NCI-H2227 treated with DMSO at 0.1 percent for 48 hours (cell line): ENCODE results near the gene HDLBP.
"Not testable (repeated sequence)": the region's sequence is repeated elsewhere in the genome, so short reads cannot be mapped to it uniquely, and the experiment has no call there.

Experiments
- DNase-seq: peaks from one replicate; lab custom pipeline; 2025; lab: John Stamatoyannopoulos, UW

The HDLBP gene

DNA sequence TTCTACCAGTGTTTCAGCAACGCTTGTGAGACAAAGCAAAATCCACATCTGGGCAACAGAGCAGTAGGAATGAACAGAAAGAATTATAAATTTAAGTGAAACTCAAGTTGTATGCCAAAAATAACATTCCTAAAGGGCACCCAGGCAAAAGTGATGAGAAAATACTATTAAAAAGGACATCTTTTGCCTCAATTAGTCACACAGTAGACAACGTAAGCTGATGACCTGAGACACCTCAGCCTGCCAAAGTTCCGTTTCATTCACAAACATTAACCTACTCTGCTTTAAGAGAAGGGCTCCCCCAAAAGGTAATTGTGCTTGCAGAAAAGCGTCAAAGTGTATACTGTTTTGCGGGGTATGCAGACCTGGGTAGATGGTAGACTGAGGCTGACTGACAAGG, 7.2 kb downstream of the HDLBP start:
- no peak for DNase-seq

DNA sequence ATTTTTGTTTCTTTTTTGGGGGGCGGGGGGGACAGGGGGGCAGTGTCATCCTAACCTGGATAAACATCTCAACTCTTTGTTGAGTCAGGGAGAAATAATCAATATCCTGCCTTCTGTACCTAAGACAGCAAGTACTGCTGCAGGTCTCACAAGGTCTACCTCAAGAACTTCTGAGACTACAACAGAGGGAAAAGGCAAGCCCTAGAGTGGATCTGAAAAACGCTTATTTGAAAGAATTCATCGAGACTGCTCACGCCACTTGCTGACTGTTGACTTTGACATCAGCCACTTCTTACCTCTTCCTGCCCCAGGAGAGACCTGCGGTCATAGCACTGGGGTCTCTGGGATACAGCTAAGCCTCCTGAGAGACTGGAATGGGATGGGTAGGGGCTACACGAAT, 8.4 kb downstream of the HDLBP start:
- no peak for DNase-seq

DNA sequence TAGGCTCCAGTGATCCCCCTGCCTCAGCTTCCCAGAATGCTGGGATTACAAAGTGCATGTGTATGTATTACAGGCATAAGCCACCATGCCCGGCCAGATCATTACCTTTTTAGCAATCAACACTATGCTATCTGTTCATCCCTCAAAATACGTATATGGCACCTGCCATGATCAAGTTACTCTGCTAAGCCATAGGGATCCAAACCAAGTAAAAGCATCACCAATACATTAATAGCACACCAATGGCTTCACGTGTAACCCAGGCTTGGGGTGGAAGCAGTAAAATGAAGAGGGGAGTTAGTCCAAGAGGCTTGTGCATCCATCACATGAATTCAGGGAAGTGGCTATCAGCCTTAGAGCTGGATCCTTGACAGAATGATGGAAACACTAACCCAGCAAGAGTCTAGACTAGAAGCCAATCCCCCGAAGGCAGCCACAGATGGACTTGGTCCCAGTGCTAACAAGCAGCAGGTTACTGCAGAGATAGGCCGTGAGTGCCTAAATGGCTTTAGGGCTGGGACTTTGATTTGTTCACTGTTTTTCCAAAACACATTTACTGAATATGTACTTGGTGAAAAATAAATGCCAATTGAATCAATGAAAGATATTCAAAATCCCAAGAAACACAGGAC, 11.3 kb downstream of the HDLBP start:
- no peak for DNase-seq

DNA sequence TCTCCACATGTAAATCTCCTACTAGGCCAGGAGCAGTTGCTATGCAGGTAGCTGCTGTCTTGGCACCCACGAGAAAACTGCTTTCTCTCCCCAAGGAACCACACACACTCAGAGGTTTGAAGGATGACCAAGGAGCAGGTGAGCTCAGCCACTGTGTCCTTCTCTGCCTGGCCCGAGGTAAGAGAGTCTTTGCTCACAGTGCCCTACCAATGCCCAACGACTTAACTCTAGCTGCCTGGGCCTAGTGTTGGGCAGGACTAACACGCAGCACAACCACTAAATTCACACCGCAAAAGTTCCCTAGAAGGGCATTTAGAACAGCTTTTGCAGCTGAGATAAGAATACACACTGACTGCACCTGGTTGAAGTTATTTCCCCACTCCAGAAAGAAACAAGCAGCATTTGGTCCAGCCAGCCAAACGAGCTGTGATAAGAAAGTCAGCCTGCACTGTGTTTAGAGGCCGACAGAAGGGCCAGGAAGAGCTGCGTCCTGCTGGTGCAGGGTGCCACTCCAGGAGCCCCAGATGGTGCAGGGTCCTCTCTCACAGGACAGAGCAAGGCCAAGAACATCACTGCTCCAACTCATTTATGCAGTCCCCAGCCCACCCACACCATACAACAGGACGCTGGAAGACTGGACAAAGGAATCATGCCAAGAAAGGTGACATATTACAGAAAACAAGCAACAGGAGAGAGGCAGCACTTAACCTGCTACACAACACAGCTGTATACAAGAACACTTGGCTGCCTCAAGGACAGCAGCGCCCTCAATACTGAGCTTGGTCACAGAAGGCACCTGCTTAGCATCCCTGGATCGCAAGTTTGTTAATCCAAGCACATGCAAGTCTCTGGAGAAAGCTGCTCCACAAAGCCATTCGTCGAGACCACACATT, 12.5 kb downstream of the HDLBP start:
- DNase-seq: no peak

DNA sequence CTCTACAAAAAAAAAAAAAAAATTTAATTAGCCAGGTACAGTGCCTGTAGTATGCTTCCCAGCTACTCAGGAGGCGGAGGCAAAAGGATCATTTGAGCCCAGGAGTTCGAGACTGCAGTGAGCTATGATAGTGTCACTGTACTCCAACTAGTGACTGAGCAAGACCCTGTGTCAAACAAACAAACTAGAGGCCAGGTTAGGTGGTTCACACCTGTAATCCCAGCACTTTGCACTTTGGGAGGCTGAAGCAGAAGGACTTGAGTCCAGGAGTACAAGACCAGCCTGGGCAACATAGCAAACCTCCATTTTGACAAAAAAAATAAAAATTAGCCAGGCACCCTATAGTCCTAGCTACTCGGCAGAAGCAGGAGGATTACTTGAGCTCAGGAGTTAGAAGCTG, 13.4 kb downstream of the HDLBP start:
- DNase-seq: no peak

DNA sequence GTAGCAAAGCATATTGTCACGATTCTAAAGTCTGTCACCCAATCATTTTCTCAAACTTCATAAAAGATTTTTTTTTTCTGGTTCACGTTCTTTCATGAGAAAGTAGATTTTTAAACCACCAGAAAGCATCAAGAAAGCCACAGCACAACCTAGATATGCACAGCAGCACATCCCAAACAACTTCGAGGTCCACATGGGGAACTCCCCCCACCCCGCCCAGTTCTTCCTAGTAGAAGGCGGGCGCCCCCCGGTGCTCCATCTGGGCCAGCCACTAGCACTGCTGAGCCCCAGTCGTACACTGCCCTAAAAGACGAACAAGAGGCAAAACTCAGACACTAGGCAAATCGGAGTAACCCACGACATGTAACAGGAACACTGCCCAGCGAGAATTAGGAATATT, 15.5 kb downstream of the HDLBP start:
- no peak for DNase-seq

DNA sequence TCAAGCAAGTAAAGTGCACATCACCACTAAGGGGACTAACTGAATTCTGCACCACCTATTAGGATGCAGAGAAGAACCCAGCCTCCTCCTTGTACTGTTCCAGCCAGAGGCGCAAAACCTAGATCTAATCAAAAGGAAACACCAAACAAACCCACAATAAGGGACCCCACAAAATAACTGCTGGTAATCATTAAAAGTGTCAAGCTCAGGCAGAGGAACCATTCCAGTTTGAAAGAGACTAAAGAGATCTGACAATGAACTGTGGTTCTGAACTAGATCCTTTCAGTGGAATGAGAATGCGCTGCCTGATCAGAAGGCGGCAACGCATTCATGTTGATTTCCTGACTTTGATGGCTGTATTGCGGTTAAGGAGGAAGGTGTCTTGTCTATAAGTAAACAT, 16.8 kb downstream of the HDLBP start:
- DNase-seq: no peak

DNA sequence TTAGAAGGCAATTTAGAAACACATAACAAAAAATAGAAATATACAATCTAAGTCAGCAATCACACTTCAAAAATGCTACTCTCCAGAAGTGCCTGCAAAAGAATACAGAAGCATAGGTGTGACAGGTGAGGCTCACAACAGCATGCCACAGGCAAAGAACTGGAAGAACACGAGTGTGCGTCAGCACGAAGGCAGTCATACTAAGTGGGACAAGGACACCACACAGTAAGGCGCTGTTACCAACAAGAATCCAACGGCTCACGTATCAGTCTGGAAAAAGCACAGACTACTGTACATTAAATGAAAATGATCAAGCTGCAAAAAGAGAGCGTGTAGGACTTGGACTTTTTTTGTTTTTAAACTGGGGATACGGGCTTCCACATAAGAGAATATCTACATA, 18.7 kb downstream of the HDLBP start:
- no peak for DNase-seq

DNA sequence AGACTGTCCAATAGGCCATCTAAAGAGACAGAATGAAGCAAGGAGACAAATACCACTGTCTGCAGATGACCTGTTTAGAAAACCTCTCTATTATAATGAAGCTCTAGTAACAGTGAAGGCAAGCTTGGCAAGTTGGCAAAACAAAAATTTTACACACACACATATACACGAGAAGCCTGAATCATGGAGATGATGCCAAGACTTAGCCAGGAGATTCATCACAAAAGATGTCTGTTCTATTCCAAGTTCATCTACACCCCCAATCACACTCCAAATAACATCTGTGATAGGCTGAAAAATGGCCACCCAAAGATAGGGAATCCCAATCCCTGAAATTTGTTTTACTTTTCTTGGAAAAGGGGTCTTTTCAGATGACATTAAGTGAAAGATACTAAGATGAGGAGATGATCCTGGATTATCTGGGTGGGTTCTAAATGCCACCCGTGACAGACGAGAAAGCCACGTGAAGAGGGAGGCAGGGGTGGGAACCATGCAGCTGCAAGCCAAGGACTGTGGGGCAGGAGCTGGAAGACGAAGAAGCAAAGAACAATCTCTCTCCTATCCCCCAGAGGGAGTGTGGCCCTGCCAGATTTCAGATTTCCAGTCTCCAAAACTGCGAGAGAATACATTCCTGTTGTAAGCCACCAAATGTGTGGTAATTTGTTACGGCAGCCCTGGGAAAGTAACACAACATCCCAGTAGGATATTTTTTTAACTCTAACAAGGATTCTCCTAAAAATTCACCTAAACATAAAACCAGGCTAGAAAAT, 20.0 kb downstream of the HDLBP start:
- DNase-seq: no peak

DNA sequence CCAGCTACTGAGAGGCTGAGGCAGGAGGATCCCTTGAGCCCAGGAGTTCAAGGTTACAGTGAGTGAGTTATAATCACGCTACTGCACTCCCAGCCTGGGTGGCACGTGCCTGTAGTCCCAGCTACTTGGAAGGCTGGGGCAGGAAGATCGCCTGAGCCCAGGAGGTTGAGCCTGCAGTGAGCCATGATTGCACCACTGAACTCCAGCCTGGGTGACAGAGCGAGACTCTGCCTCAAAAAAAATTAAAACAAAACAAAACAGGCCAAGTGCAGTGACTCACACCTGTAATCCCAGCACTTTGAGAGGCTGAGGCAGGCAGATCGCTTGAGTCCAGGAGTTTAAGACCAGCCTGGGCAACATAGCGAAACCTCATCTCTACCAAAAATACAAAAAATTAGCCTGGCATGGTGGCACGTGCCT, 22.1 kb downstream of the HDLBP start:
- not testable (repeated sequence) for DNase-seq

DNA sequence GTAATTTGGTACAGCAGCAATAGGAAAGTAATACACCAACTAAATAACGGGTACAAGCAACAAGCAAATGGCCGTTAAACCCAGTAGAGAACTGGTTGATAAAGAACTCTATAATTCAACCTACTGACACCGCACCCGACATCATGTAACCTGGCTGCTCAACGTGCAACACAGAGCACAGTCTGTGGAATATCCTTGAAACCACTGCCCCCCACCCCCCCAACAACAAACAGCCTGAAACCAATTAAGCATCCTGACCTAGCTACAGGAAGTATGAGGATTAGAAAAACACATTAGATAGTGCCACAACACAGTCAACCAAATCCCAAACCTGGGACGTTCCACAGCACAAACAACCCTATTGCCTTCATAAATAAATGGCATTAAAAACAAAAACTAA, 23.5 kb downstream of the HDLBP start:
- no peak for DNase-seq

DNA sequence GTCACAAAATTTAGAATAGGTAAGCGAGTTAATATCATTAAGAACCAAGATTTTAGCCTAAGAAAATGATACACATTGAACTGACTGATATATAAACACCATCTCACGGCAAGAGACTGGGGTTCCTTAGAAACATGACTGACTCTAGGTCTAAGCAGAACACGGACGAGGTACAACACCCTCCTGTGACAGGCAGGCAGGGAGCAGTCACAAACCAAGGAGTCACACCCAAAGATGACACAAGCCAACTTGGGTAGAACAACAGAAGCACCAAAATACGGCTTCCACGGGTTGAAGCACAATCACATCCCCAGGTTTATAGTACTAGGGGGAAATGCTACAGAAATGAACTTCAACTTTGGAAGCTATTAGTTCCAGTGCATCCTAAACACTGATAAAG, 24.3 kb downstream of the HDLBP start:
- no peak for DNase-seq

DNA sequence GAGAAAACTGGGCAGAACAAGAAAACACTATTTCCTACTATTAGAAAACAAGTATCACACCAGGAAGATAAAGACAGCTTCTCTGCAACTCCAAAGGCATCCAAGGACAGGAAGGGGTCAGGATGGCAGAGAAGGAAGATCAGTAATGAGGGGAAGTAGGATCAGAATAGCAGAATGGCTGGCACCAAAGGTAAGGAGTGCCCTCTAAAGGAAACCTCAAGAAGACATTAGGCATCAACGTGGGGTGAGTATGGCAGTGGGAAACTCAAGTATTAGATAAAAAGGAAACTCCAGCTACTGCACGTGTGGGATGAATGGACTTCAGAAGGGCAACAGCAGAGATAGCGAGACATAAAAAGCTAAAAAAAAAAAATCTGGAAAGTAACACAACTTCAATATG, 25.9 kb downstream of the HDLBP start:
- no peak for DNase-seq

DNA sequence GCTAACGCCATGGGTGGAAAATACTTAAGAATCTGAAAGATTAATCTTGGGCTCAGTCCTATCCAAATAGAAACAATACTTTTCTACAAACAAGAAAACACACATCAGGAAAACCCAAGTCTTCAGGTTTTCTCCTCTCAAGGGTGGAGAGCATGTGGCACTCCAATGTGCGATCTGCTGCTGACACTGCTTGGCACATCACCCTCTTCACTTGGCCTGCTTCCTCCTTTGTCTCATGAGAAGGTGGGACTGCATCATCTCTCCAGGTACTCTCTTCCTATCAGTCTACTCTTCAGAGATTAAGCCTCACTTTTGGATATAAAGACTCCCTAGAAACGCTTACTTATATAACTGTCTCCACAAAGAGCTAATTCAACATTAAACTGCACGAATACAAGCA, 26.4 kb downstream of the HDLBP start:
- DNase-seq: no peak

DNA sequence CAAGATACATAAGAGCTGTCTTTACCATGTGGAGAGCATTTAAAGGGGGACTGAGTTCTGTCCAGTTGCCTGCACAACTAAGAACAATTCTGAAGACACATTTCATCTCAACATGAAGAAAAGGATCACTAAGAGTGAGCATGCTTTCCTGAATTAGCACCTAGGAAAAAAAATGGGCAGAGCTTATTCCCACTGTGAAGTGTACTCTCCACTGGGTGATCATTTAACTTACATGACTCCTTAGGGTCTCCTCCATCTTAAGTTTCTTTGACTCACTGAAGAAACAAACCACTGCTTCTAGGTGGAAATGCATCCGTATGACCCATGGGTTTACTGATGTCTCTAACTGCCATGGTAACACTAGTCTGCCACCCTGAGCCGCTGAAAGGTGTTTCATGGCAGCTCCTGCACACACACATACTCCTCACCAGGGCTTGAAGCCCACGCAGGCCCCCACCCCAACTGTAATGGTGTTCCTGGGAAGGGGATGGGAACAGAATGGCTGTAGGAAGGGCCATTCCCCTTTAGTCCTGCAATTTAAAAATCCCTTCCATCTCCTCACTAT, 27.1 kb downstream of the HDLBP start:
- no peak for DNase-seq

DNA sequence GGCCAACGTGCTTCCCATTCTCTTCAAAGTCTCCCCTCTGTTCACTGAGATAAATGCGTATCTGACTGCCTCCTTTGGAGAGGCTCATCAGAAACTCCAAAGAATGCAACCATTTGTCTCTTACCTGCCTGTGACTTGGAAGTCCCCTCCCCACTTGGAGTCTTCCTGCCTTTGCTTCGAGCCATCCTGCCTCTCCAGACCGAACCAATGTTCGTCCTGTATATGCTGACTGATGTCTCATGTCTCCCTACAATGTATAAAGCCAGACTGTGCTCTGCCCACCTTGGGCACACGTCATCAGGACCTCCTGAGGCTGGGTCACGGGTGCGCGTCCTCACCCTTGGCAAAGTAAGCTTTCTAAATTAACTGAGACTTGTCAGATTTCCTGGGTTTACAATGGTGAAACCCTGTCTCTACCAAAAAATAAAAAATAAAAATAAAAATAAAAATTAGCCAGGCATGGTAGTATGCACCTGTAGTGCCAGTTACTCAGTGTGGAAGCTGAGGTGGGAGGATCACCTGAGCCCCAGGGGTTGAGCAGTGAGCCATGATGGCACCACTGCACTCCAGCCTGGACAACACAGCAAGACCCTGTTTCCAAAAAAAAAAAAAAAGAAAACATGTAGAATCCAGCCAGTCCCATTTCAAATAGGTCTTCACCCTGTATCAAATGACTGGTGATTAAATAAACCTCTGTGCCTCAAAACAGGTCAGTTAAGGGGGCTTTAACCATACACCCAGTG, 29.0 kb downstream of the HDLBP start:
- no peak for DNase-seq

DNA sequence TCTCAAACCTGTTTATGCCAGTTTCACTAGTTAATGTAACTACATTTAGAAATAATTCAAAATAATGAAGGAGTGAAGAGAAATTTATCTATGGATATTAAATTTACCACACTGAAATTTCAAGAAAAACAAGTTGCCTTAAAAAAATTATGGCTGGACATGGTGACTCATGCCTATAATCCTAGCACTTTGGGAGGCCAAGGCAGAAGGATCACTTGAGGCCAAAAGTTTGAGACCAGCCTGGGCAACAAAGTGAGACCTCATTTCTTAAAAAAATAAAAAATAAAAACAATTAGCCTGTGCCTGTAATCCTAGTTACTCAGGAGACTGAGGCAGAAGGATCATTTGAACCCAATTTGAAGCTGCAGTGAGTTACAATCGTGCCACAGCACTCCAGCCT, 29.9 kb downstream of the HDLBP start:
- no peak for DNase-seq

DNA sequence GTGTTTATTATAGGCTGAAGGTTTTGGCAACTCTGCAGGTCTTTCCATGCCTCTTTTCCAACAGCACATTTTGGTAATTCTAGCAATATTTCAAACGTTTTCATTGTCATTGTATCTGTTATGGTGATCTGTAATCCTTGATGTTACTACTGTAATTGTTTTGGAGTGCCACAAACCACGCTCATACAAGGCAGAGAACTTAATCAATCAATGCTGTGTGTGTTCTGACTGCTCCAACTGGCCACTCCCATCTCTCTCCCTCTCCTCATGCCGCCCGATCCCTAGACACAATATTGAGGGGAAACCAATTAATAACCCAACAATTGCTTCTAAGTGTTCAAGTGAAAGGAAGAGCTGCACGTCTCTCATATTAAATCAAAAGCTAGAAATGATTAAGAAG, 32.9 kb downstream of the HDLBP start:
- no peak for DNase-seq

DNA sequence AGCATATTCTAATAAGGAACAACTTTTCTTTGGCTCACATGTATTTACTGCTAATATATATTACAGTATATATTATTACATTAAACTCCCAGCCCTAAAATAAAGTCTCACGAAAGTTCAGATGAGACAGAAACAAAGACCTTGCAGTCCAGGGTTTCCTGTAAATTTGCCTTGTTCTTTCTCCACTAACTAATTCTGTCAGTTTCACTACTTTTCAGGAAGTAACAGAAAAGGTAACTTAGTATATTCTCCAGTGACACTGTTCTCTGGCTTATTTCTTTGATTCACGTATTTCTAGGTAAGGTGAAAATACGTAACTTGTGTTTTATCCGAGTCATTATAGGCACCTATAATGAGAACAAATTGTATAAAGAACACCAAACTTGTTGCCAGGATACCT, 35.2 kb downstream of the HDLBP start:
- DNase-seq: no peak

DNA sequence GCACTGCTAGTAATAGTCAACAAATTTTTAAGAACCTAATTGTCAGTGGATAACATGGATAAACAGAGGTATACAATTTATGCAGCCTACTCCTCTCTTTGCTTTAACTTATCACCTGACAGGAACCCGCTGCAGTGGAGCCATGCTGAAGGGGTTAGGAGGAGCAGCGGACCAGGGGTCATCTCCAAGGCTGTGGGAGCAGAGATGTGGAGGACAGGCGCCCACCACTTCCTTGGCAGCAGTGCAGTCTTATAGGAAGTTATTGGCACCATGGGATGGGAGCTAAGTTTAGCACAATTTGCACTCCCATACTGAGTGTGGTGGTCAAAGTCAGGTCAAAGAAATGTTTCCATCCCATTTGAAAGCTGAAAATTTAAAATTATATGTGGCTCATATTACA, 35.6 kb downstream of the HDLBP start:
- DNase-seq: no peak

DNA sequence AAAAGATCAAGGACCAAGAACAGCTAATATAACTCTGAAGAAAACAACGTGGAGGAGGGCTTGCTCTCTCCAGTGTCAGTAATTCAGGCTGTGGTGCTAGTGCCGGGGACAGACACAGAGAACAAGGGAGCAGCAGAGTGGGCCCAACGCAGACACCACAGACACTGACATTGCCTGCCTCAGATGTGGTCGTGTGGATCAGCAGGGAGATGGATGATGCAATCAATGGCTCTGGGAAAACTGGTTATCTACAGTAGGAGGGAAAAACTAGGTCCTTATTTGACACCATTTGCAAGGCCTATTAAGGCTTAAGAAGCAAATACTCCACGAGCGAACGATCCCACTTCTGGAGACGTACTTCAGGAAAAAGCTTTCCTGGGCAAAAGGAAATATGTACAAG, 36.1 kb downstream of the HDLBP start:
- DNase-seq: no peak

DNA sequence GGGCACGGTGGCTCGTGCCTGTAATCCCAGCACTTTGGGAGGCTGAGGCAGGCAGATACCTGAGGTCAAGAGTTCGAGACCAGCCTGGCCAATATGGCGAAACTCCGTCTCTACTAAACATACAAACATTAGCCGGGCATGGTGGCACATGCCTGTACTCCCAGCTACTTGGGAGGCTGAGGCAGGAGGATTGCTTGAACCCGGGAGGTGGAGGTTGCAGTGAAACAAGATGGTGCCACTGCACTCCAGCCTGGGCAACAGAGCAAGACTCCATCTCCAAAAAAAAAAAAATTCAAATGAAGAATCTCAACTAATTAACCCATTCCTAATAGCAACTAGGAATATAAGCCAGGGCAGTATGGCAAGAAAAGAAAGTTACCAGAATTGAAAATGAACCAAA, 37.2 kb downstream of the HDLBP start:
- DNase-seq: not testable (repeated sequence)
